HepG2 (cell line): ENCODE data around the gene CSNK1D. TPM values are rescaled to one million over a fixed set of nuclear protein-coding genes. Genes with fewer than 3 reads are reported as not detected.

Experiments
- BRF2 ChIP-seq: sonication (generic); formaldehyde crosslinking; IDR thresholded peaks from 2 replicates; pipeline ENCODE4 v1.8.1; 2022; ENCODE audit warnings: mild to moderate bottlenecking, missing genetic modification reagents
- CHD2 ChIP-seq: IDR thresholded peaks from 2 replicates; pipeline ENCODE4 v1.6.1; 2011; ENCODE audit warnings: low read depth, low read length, improper control_type of control experiment
- FOXP1 ChIP-seq, 2 experiments: fragments of 450-650 bp in 1 of 2; IDR thresholded peaks; 2 replicates each; pipeline ENCODE4 v1.6.1; 2017 to 2018; ENCODE audit warnings: antibody characterized with exemption in 1 of 2
- GTF2F1 ChIP-seq: fragments of 150-350 bp; IDR thresholded peaks from 2 replicates; pipeline ENCODE4 v1.6.1; 2014; ENCODE audit warnings: low read length
- KLF13 ChIP-seq: sonication (generic); formaldehyde crosslinking; IDR thresholded peaks from 2 replicates; pipeline ENCODE4 v1.4.0; 2020; ENCODE audit warnings: mild to moderate bottlenecking, missing genetic modification reagents
- KMT2A ChIP-seq: sonication (generic); formaldehyde crosslinking; IDR thresholded peaks from 2 replicates; pipeline ENCODE4 v1.4.0; 2020; ENCODE audit warnings: missing genetic modification reagents
- PAX8 ChIP-seq: sonication (generic); formaldehyde crosslinking; IDR thresholded peaks from 2 replicates; pipeline ENCODE4 v1.8.0; 2022; ENCODE audit warnings: mild to moderate bottlenecking, missing genetic modification reagents, borderline replicate concordance
- PCBP2 ChIP-seq: fragments of 200-400 bp; formaldehyde crosslinking; optimal IDR thresholded peaks from 2 replicates; pipeline ENCODE3; 2018; ENCODE audit warnings: low read length, low read depth; ENCODE audit not compliant: poor library complexity, severe bottlenecking
- PLSCR1 ChIP-seq: sonication (generic); formaldehyde crosslinking; IDR thresholded peaks from 2 replicates; pipeline ENCODE4 v1.5.0; 2020; ENCODE audit warnings: missing genetic modification reagents, mild to moderate bottlenecking, borderline replicate concordance
- RERE ChIP-seq: IDR thresholded peaks from 2 replicates; pipeline ENCODE4 v1.6.1; 2016; ENCODE audit warnings: low read depth, missing genetic modification reagents, missing compliant biosample characterization
- SNAPC5 ChIP-seq: sonication (generic); formaldehyde crosslinking; IDR thresholded peaks from 2 replicates; pipeline ENCODE4 v1.8.1; 2023; ENCODE audit warnings: mild to moderate bottlenecking, missing genetic modification reagents, borderline replicate concordance
- TP53 ChIP-seq: sonication (generic); formaldehyde crosslinking; conservative IDR thresholded peaks from 2 replicates; pipeline ENCODE4 v1.4.0; 2020; ENCODE audit warnings: missing genetic modification reagents
- ZNF17 ChIP-seq: sonication (generic); formaldehyde crosslinking; IDR thresholded peaks from 2 replicates; pipeline ENCODE4 v1.5.0; 2020; ENCODE audit warnings: mild to moderate bottlenecking, missing genetic modification reagents
- ZNF292 ChIP-seq: sonication (generic); formaldehyde crosslinking; IDR thresholded peaks from 2 replicates; pipeline ENCODE4 v1.8.1; 2022; ENCODE audit warnings: mild to moderate bottlenecking, low read depth, missing genetic modification reagents, borderline replicate concordance
- ZNF33A ChIP-seq: sonication (generic); formaldehyde crosslinking; IDR thresholded peaks from 2 replicates; pipeline ENCODE4 v1.5.1; 2020; ENCODE audit warnings: missing genetic modification reagents, mild to moderate bottlenecking, moderate library complexity, borderline replicate concordance
- ZNF782 ChIP-seq: sonication (generic); formaldehyde crosslinking; IDR thresholded peaks from 2 replicates; pipeline ENCODE4 v1.4.0; 2020; ENCODE audit warnings: missing genetic modification reagents, mild to moderate bottlenecking, borderline replicate concordance
- ZSCAN31 ChIP-seq: sonication (generic); formaldehyde crosslinking; IDR thresholded peaks from 2 replicates; pipeline ENCODE4 v1.5.0; 2020; ENCODE audit warnings: low read depth, mild to moderate bottlenecking, missing genetic modification reagents
- polyA plus RNA-seq, 8 experiments: library from polyadenylated mRNA; depleted of rRNA in 3 of 8; stranded (reverse) in 7 of 8; unstranded in 1 of 8; fragments of >200 nt; fragmentation: Illumina TruSeq in 4 of 8; extraction: Trizol in 4 of 8; gene quantifications; 2 replicates each; pipeline versions ENCODE4 v1.2.1 to v1.2.3, GENCODE V29; 2011 to 2016; ENCODE audit warnings: low read depth in 4 of 8, missing spikeins in 1 of 8, mixed read lengths in 1 of 8; ENCODE audit not compliant: insufficient read depth in 1 of 8
- total RNA-seq, 5 experiments: library from RNA; depleted of rRNA; stranded (reverse); fragments of >200 nt; fragmentation: Illumina TruSeq; extraction: Trizol; gene quantifications; 2 replicates each; pipeline ENCODE4 v1.2.3, GENCODE V29; 2016; ENCODE audit warnings: low read depth in 1 of 5

CSNK1D gene
- total and polyA plus RNA-seq, 2 of the 13 experiments (the other 11 are each of a cell fraction or from before 2014, with no cell fraction given) = 31.5 to 128 TPM

- TF ChIP-seq PCBP2 (no peak), FOXP1 (IDR thresholded peaks at IDR 0.05) (no peak), FOXP1 (CRISPR knock-in tag; IDR thresholded peaks at IDR 0.05) (no peak), SNAPC5 (no peak), CHD2 (no peak), ZNF33A (CRISPR knock-in tag) (no peak), PAX8 (CRISPR knock-in tag) (no peak), GTF2F1 (no peak), RERE (no peak), TP53 (CRISPR knock-in tag) (no peak), ZNF17 (CRISPR knock-in tag) (no peak), KLF13 (no peak), PLSCR1 (no peak), ZNF782 (CRISPR knock-in tag) (no peak), ZNF292 (peak; percentile 78; the same call in 1 of the 2 replicates), BRF2 (CRISPR knock-in tag) (no peak), KMT2A (peak; percentile 47; the same call in 1 of the 2 replicates), ZSCAN31 (no peak)
Measured at GRCh38 chr17:82302991-82303943, 29.8 kb upstream of the CSNK1D start (continued).
